Measurements from ENCODE around the gene PDZD2. TPM values are rescaled to one million over a fixed set of nuclear protein-coding genes. Genes with fewer than 3 reads are reported as not detected.
"Not testable (repeated sequence)": the region's sequence is repeated elsewhere in the genome, so short reads cannot be mapped to it uniquely, and the experiment has no call there.

PDZD2 gene
- total RNA-seq, 2 experiments from 2014 or later: not detected

GRCh38 chr5:32024751-32025150 lies 385.8 kb downstream of the PDZD2 start:
- no peaks in the 10 kb centered on the region for H3K36me3 Mint-ChIP-seq (ENCODE audit: low read depth)
- ATAC-seq (no peak), DNase-seq (no peak)
- H3K27me3 Mint-ChIP-seq (ENCODE audit: low read depth): peaks cover 6% of the 10 kb centered on the region
- no peaks in the 10 kb centered on the region for H3K9me3 Mint-ChIP-seq (ENCODE audit: insufficient read depth)
- no peak overlapping the region for H3K27ac Mint-ChIP-seq
- peaks cover 3% of the 10 kb centered on the region for H3K4me1 Mint-ChIP-seq (ENCODE audit: low read depth)
- CTCF ChIA-PET: no interaction called here
- no peak overlapping the region for H3K4me3 Mint-ChIP-seq
- POLR2A ChIA-PET: no interaction called here

GRCh38 chr5:32027093-32027716 lies 388.3 kb downstream of the PDZD2 start:
- DNase-seq (no peak), ATAC-seq (no peak)
- Mint-ChIP-seq H3K36me3 (ENCODE audit: low read depth) (no peaks in the 10 kb centered on the region), H3K4me1 (ENCODE audit: low read depth) (no peaks in the 10 kb centered on the region), H3K9me3 (ENCODE audit: insufficient read depth) (no peaks in the 10 kb centered on the region), H3K27me3 (ENCODE audit: low read depth) (peaks cover 6% of the 10 kb centered on the region), H3K27ac (no peak overlapping the region), H3K4me3 (no peak overlapping the region)
- POLR2A ChIA-PET: no interaction called here
- CTCF ChIA-PET: no interaction called here

GRCh38 chr5:32027717-32028458 lies 389.0 kb downstream of the PDZD2 start:
- DNase-seq: no peak
- H3K4me1 Mint-ChIP-seq (ENCODE audit: low read depth): peaks cover 3% of the 10 kb centered on the region
- CTCF ChIA-PET: interaction anchor here (0.6 to 1.3 kb wide), 3 partner anchors 49 to 680 kb away, joined by 3 read pairs; no protein-coding TSS in a partner anchor
- ATAC-seq: no peak
- no peaks in the 10 kb centered on the region for H3K36me3 Mint-ChIP-seq (ENCODE audit: low read depth)
- POLR2A ChIA-PET: no interaction called here
- H3K9me3 Mint-ChIP-seq (ENCODE audit: insufficient read depth): no peaks in the 10 kb centered on the region
- no peak overlapping the region for H3K4me3 Mint-ChIP-seq
- no peak overlapping the region for H3K27ac Mint-ChIP-seq
- peaks cover 6% of the 10 kb centered on the region for H3K27me3 Mint-ChIP-seq (ENCODE audit: low read depth)

DNA sequence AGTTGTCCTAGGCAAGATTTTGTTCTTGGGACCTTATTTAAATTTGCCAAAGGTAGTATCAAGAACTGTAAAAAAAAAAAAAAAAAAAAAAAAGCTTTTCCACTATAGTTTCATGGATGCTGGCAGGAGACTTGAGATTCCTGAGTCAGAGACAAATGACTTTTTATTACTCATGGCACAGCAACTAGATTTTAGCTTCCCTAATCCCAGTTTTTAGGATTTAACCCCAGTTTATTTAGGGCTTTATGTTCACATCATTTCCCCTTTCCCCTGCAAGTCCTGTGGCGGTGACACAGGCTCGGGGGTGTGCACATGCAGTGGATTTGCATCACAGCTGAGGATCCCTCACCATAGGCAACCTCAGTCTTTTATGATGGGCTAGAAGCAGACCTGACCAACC lies 390.3 kb downstream of the PDZD2 start:
- peaks cover 6% of the 10 kb centered on the region for H3K27me3 Mint-ChIP-seq (ENCODE audit: low read depth)
- no peak overlapping the region for H3K4me3 Mint-ChIP-seq
- no peak overlapping the region for H3K27ac Mint-ChIP-seq
- DNase-seq (no peak), ATAC-seq (no peak)
- H3K9me3 Mint-ChIP-seq (ENCODE audit: insufficient read depth): no peaks in the 10 kb centered on the region
- ChIA-PET CTCF (interaction anchor here (1.3 kb wide), 1 partner anchor 48 kb away, joined by 3 read pairs; no protein-coding TSS in a partner anchor), POLR2A (no interaction called here)
- H3K36me3 Mint-ChIP-seq (ENCODE audit: low read depth): no peaks in the 10 kb centered on the region
- H3K4me1 Mint-ChIP-seq (ENCODE audit: low read depth): peaks cover 15% of the 10 kb centered on the region

- peaks cover 6% of the 10 kb centered on the region for H3K27me3 Mint-ChIP-seq (ENCODE audit: low read depth)
- no peak for DNase-seq
- H3K36me3 Mint-ChIP-seq (ENCODE audit: low read depth): no peaks in the 10 kb centered on the region
- no peak overlapping the region for H3K4me3 Mint-ChIP-seq
- ATAC-seq: no peak
- peaks cover 15% of the 10 kb centered on the region for H3K4me1 Mint-ChIP-seq (ENCODE audit: low read depth)
- ChIA-PET POLR2A (no interaction called here), CTCF (no interaction called here)
- no peaks in the 10 kb centered on the region for H3K9me3 Mint-ChIP-seq (ENCODE audit: insufficient read depth)
- H3K27ac Mint-ChIP-seq: no peak overlapping the region
Measured at GRCh38 chr5:32029781-32030180, 390.9 kb downstream of the PDZD2 start.

DNA sequence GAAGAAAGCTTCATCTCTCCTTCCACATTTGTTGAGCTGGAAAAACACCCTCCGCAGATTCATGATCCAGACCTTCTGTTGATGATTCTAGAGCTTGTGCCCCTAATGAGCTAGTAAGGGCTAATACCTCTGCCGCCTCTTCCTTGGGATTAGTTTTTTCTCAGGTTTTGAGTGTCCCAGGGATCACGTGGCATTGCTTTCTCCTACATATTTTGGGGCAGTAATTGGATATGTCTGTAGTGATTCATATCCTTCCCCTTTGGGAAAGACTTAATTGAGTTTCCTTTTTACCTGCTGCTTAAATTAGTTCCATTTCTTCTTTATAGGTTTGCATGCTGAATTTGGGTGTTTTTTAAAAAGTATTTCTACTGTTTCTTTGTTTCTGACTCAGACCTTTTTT lies 391.3 kb downstream of the PDZD2 start:
- DNase-seq: no peak
- Mint-ChIP-seq H3K9me3 (ENCODE audit: insufficient read depth) (no peaks in the 10 kb centered on the region), H3K4me3 (no peak overlapping the region), H3K27me3 (ENCODE audit: low read depth) (peaks cover 6% of the 10 kb centered on the region), H3K4me1 (ENCODE audit: low read depth) (peaks cover 15% of the 10 kb centered on the region), H3K36me3 (ENCODE audit: low read depth) (no peaks in the 10 kb centered on the region), H3K27ac (no peak overlapping the region)
- no peak for ATAC-seq
- CTCF ChIA-PET: no interaction called here
- POLR2A ChIA-PET: no interaction called here

DNA sequence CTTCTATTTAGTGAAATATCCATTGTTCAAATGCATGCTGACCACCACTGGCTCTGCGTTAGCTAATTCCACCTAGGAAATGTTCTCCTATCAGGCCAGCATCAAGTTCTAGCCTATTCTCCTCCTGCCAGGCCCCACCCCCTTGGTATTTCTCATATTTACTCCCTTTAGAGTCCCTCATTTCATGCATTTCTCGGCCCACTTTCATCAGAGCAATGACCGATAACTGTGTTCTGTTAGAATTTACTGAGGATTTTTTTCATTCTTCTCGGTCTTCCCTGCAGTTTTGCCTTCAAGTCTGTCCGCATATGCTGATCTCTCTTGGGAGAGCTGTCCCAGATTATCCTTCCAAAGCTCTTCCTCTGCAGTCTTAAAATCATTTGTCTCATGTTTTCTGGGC lies 391.8 kb downstream of the PDZD2 start:
- ChIA-PET CTCF (no interaction called here), POLR2A (no interaction called here)
- Mint-ChIP-seq H3K27ac (no peak overlapping the region), H3K9me3 (ENCODE audit: insufficient read depth) (no peaks in the 10 kb centered on the region), H3K27me3 (ENCODE audit: low read depth) (peaks cover 6% of the 10 kb centered on the region), H3K36me3 (ENCODE audit: low read depth) (no peaks in the 10 kb centered on the region), H3K4me3 (no peak overlapping the region), H3K4me1 (ENCODE audit: low read depth) (peaks cover 15% of the 10 kb centered on the region)
- ATAC-seq: no peak
- DNase-seq: no peak

- Mint-ChIP-seq H3K4me3 (no peak overlapping the region), H3K27me3 (ENCODE audit: low read depth) (peaks cover 6% of the 10 kb centered on the region), H3K36me3 (ENCODE audit: low read depth) (no peaks in the 10 kb centered on the region), H3K27ac (no peak overlapping the region), H3K9me3 (ENCODE audit: insufficient read depth) (no peaks in the 10 kb centered on the region), H3K4me1 (ENCODE audit: low read depth) (peaks cover 15% of the 10 kb centered on the region)
- ChIA-PET POLR2A (no interaction called here), CTCF (no interaction called here)
- ATAC-seq (no peak), DNase-seq (no peak)
Measured at GRCh38 chr5:32031089-32031488, 392.2 kb downstream of the PDZD2 start.

- Mint-ChIP-seq H3K27me3 (ENCODE audit: low read depth) (no peaks in the 10 kb centered on the region), H3K4me3 (no peak overlapping the region), H3K4me1 (ENCODE audit: low read depth) (peaks cover 5% of the 10 kb centered on the region), H3K9me3 (ENCODE audit: insufficient read depth) (no peaks in the 10 kb centered on the region), H3K36me3 (ENCODE audit: low read depth) (no peaks in the 10 kb centered on the region), H3K27ac (no peak overlapping the region)
- DNase-seq (no peak), ATAC-seq (no peak)
- ChIA-PET CTCF (no interaction called here), POLR2A (no interaction called here)
Measured at GRCh38 chr5:32038523-32038922, 399.6 kb downstream of the PDZD2 start.

DNA sequence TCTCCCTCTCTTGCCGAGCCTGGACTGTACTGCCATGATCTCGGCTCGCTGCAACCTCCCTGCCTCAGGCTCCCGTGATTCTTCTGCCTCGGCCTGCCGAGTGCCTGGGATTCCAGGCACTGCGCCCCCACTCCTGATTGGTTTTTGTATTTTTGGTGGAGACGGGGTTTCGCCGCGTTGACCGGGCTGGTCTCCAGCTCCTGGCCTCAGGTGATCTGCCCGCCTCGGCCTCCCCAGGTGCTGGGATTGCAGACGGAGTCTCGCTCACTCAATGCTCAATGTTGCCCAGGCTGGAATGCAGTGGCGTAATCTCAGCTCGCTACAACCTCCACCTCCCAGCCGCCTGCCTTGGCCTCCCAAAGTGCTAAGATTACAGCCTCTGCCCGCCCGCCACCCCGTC lies 400.2 kb downstream of the PDZD2 start:
- CTCF ChIA-PET; ATAC-seq; H3K27ac Mint-ChIP-seq; H3K9me3 Mint-ChIP-seq (ENCODE audit: insufficient read depth); POLR2A ChIA-PET; H3K4me1 Mint-ChIP-seq (ENCODE audit: low read depth); H3K36me3 Mint-ChIP-seq (ENCODE audit: low read depth); H3K27me3 Mint-ChIP-seq (ENCODE audit: low read depth); H3K4me3 Mint-ChIP-seq; DNase-seq: not testable (repeated sequence)

DNA sequence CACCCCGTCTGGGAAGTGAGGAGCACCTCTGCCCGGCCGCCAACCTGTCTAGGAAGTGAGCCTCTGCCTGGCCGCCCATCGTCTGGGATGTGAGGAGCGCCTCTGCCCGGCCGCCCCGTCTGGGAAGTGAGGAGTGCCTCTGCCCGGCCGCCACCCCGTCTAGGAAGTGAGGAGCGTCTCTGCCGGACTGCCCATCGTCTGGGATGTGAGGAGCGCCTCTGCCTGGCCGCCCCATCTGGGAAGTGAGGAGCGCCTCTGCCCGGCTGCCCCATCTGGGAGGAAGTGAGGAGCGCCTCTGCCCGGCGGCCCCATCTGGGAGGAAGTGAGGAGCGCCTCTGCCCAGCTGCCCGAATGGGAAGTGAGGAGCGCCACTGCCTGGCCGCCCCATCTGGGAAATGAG lies 400.7 kb downstream of the PDZD2 start:
- ATAC-seq; H3K4me3 Mint-ChIP-seq; POLR2A ChIA-PET; H3K27me3 Mint-ChIP-seq (ENCODE audit: low read depth); DNase-seq; H3K36me3 Mint-ChIP-seq (ENCODE audit: low read depth); H3K4me1 Mint-ChIP-seq (ENCODE audit: low read depth); H3K9me3 Mint-ChIP-seq (ENCODE audit: insufficient read depth); CTCF ChIA-PET; H3K27ac Mint-ChIP-seq: not testable (repeated sequence)

DNA sequence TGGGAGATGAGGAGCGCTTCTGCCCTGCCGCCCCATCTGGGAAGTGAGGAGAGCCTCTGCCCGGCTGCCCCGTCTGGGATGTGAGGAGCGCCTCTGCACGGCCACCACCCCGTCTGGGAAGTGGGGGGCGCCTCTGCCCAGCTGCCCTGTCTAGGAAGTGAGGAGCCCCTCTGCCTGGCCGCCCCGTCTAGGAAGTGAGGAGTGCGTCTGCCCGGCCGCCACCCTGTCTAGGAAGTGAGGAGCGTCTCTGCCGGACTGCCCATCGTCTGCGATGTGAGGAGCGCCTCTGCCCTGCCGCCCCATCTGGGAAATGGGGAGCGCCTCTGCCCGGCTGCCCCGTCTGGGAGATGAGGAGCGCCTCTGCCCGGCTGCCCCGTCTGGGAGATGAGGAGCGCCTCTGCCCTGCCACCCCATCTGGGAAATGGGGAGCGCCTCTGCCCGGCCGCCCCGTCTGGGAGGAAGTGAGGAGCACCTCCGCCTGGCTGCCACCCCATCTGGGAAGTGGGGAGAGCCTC lies 401.3 kb downstream of the PDZD2 start:
- H3K27me3 Mint-ChIP-seq (ENCODE audit: low read depth); H3K27ac Mint-ChIP-seq; DNase-seq; H3K4me1 Mint-ChIP-seq (ENCODE audit: low read depth); POLR2A ChIA-PET; ATAC-seq; H3K4me3 Mint-ChIP-seq; CTCF ChIA-PET; H3K9me3 Mint-ChIP-seq (ENCODE audit: insufficient read depth); H3K36me3 Mint-ChIP-seq (ENCODE audit: low read depth): not testable (repeated sequence)

All from activated CD8-positive, alpha-beta T cell treated with anti-CD3 and anti-CD28 coated beads, Interleukin-2, amount 10 ng/mL, durations not matched to agents 7 days and 5 days (primary cell).